ENCODE data around the gene ABCC4.

The ABCC4 gene

GRCh38 chr13:95317039-95317989 lies 16.1 kb upstream of the ABCC4 start (continued):
- TF ChIP-seq ZNF692 (tag by site-specific recombination; IDR thresholded peaks at IDR 0.05): no peak
- TF ChIP-seq ZNF280D (tag by site-specific recombination; IDR thresholded peaks at IDR 0.05): no peak

GRCh38 chr13:95315752-95316151 lies 14.5 kb upstream of the ABCC4 start:
- Histone ChIP-seq H3K4me1 (ENCODE audit: control insufficient read depth, insufficient read depth, low read length) (0 out of 2 replicates have a peak, but pooled peaks cover 3% of the 10 kb centered on the region), H3K9me3 (ENCODE audit: control insufficient read depth, insufficient read depth, low read depth, low read length) (no peaks in the 10 kb centered on the region), H3K36me3 (ENCODE audit: control insufficient read depth in 2 of 2, insufficient read depth in 1 of 2, low read length in 2 of 2) (no peaks in the 10 kb centered on the region), H3K27ac (ENCODE audit: extremely low read depth, low read depth, low read length) (no peak overlapping the region), H3K4me3 (ENCODE audit: low read depth, low read length) (no peak overlapping the region)
- ChIA-PET CTCF (interaction anchor here (0.5 to 0.7 kb wide), 3 partner anchors 21 to 89 kb away, joined by 3 to 8 read pairs (median 4); no protein-coding TSS in a partner anchor), POLR2A (interaction anchor here (0.7 kb wide), 1 partner anchor 167 kb away, joined by 4 read pairs; no protein-coding TSS in a partner anchor)
- TF ChIP-seq HOXC10 (CRISPR knock-in tag; IDR thresholded peaks at IDR 0.05) (no peak), ZNF23 (tag by site-specific recombination; IDR thresholded peaks at IDR 0.05; ENCODE audit: borderline replicate concordance) (no peak), ZBTB20 (tag by site-specific recombination; IDR thresholded peaks at IDR 0.05) (no peak), ZNF521 (tag by site-specific recombination; IDR thresholded peaks at IDR 0.05) (no peak), ZBTB6 (tag by site-specific recombination; IDR thresholded peaks at IDR 0.05) (no peak), WT1 (tag by site-specific recombination; IDR thresholded peaks at IDR 0.05) (no peak), CTCF (tag by site-specific recombination; IDR thresholded peaks at IDR 0.05) (no peak)

GRCh38 chr13:95307507-95307906 lies 6.3 kb upstream of the ABCC4 start:
- TF ChIP-seq ZSCAN16 (tag by site-specific recombination; IDR thresholded peaks at IDR 0.05) (no peak), ZNF677 (tag by site-specific recombination; IDR thresholded peaks at IDR 0.05) (no peak), ZNF211 (tag by site-specific recombination; IDR thresholded peaks at IDR 0.05; ENCODE audit: low read depth) (no peak), ZNF433 (tag by site-specific recombination; IDR thresholded peaks at IDR 0.05; ENCODE audit: low read depth) (no peak), ZNF747 (tag by site-specific recombination; IDR thresholded peaks at IDR 0.05) (no peak), ZNF266 (tag by site-specific recombination; IDR thresholded peaks at IDR 0.05; ENCODE audit: low read depth) (no peak), EGR2 (tag by site-specific recombination; IDR thresholded peaks at IDR 0.05; ENCODE audit: low read depth) (no peak), ZNF19 (tag by site-specific recombination; IDR thresholded peaks at IDR 0.05; ENCODE audit: low read depth) (no peak)
- Histone ChIP-seq H3K4me3 (ENCODE audit: low read depth, low read length) (no peak overlapping the region), H3K4me1 (ENCODE audit: control insufficient read depth, insufficient read depth, low read length) (no peaks in the 10 kb centered on the region), H3K36me3 (ENCODE audit: control insufficient read depth in 2 of 2, insufficient read depth in 1 of 2, low read length in 2 of 2) (no peaks in the 10 kb centered on the region), H3K27ac (ENCODE audit: extremely low read depth, low read depth, low read length) (no peak overlapping the region), H3K9me3 (ENCODE audit: control insufficient read depth, insufficient read depth, low read depth, low read length) (no peaks in the 10 kb centered on the region)
- CTCF ChIA-PET: no interaction called here
- POLR2A ChIA-PET: no interaction called here
